Measurements from ENCODE around the gene MKI67. TPM values are rescaled to one million over a fixed set of nuclear protein-coding genes. Genes with fewer than 3 reads are reported as not detected.

Gene MKI67
- total and polyA plus RNA-seq, 2 of the 13 experiments (the other 11 are each of a cell fraction or from before 2014, with no cell fraction given): 6.7 to 22.9 TPM

DNA sequence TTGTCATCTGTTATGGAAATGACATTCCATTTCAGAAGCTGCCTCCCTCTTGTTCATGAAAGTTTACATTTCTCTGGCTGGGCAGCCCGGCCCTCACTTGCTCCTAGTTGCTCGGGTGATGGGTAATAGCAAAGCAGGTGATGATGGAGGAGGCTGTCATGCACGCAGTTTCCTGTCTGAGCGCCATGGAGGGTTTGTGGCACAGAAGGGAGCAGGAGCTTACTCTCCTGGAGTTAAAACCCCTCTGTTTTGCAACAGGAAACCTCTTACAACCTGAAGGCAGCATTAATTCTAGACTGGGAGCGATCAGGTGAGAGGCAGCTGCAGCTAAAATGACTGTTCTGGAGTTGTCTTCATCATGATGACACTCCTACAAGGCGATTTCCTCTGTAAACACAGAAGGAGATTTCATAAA lies 34.1 kb upstream of the MKI67 start:
- POLR2A ChIA-PET: no interaction called here
- no peak overlapping the region for H3K27ac ChIP-seq (ENCODE audit: extremely low read length, insufficient read depth, low read length)
- no peak overlapping the region for H3K4me2 ChIP-seq (ENCODE audit: low read depth, low read length)
- no peak overlapping the region for H3K4me3 ChIP-seq (replicated peaks in 1 of 3; ENCODE audit: insufficient read depth in 1 of 3, low read depth in 2 of 3, low read length in 3 of 3)
- H3K9ac ChIP-seq (ENCODE audit: insufficient read depth, low read depth, low read length): no peak overlapping the region
- H4K20me1 ChIP-seq (ENCODE audit: insufficient read depth, low read length): no peaks in the 10 kb centered on the region
- H2AFZ ChIP-seq (ENCODE audit: low read length): no peak overlapping the region
- TF ChIP-seq, protein P1, sequence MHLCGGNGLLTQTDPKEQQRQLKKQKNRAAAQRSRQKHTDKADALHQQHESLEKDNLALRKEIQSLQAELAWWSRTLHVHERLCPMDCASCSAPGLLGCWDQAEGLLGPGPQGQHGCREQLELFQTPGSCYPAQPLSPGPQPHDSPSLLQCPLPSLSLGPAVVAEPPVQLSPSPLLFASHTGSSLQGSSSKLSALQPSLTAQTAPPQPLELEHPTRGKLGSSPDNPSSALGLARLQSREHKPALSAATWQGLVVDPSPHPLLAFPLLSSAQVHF (CRISPR knock-in tag; IDR thresholded peaks at IDR 0.05): no peak
- TF ChIP-seq TBP (CRISPR knock-in tag; IDR thresholded peaks at IDR 0.05): no peak
- TF ChIP-seq ZSCAN30 (CRISPR knock-in tag; IDR thresholded peaks at IDR 0.05): no peak
- TF ChIP-seq ZNF660 (CRISPR knock-in tag; IDR thresholded peaks at IDR 0.05; ENCODE audit: borderline replicate concordance, low read depth): no peak
- TF ChIP-seq SRF (IDR thresholded peaks at IDR 0.05; ENCODE audit: low read depth, low read length): no peak
- TF ChIP-seq PLRG1 (conservative IDR thresholded peaks at IDR 0.05): no peak
- TF ChIP-seq HNF4G (IDR thresholded peaks at IDR 0.05; ENCODE audit: borderline replicate concordance, low read depth, low read length): no peak
- no peak for TF ChIP-seq HNF4G (CRISPR knock-in tag; IDR thresholded peaks at IDR 0.05; ENCODE audit: borderline replicate concordance, low read depth)
- no peak for TF ChIP-seq ZNF775 (CRISPR knock-in tag; IDR thresholded peaks at IDR 0.05; ENCODE audit: borderline replicate concordance)
- TF ChIP-seq, protein P2, sequence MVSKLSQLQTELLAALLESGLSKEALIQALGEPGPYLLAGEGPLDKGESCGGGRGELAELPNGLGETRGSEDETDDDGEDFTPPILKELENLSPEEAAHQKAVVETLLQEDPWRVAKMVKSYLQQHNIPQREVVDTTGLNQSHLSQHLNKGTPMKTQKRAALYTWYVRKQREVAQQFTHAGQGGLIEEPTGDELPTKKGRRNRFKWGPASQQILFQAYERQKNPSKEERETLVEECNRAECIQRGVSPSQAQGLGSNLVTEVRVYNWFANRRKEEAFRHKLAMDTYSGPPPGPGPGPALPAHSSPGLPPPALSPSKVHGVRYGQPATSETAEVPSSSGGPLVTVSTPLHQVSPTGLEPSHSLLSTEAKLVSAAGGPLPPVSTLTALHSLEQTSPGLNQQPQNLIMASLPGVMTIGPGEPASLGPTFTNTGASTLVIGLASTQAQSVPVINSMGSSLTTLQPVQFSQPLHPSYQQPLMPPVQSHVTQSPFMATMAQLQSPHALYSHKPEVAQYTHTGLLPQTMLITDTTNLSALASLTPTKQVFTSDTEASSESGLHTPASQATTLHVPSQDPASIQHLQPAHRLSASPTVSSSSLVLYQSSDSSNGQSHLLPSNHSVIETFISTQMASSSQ (IDR thresholded peaks at IDR 0.05; ENCODE audit: low read depth): no peak
- TF ChIP-seq, protein P2 (CRISPR knock-in tag; IDR thresholded peaks at IDR 0.05; ENCODE audit: borderline replicate concordance): no peak
- TF ChIP-seq NFIC (IDR thresholded peaks at IDR 0.05; ENCODE audit: low read length): no peak
- no peak for TF ChIP-seq TOE1 (CRISPR knock-in tag; IDR thresholded peaks at IDR 0.05)
- TF ChIP-seq, protein P3, sequence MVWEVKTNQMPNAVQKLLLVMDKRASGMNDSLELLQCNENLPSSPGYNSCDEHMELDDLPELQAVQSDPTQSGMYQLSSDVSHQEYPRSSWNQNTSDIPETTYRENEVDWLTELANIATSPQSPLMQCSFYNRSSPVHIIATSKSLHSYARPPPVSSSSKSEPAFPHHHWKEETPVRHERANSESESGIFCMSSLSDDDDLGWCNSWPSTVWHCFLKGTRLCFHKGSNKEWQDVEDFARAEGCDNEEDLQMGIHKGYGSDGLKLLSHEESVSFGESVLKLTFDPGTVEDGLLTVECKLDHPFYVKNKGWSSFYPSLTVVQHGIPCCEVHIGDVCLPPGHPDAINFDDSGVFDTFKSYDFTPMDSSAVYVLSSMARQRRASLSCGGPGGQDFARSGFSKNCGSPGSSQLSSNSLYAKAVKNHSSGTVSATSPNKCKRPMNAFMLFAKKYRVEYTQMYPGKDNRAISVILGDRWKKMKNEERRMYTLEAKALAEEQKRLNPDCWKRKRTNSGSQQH (CRISPR knock-in tag; IDR thresholded peaks at IDR 0.05; ENCODE audit: low read depth): no peak
- TF ChIP-seq STAG1 (CRISPR knock-in tag; IDR thresholded peaks at IDR 0.05): no peak
- TF ChIP-seq NFE2 (CRISPR knock-in tag; IDR thresholded peaks at IDR 0.05): no peak
- no peak for TF ChIP-seq MBD4 (IDR thresholded peaks at IDR 0.05; ENCODE audit: borderline replicate concordance, low read length)
- TF ChIP-seq NPAS2 (CRISPR knock-in tag; IDR thresholded peaks at IDR 0.05; ENCODE audit: borderline replicate concordance): no peak
- no peak for TF ChIP-seq ZFP37 (CRISPR knock-in tag; IDR thresholded peaks at IDR 0.05; ENCODE audit: borderline replicate concordance)
- TF ChIP-seq YEATS4 (CRISPR knock-in tag; IDR thresholded peaks at IDR 0.05; ENCODE audit: borderline replicate concordance): no peak
- CTCF ChIA-PET (ENCODE audit: low intra/inter-chr PET ratio, low total read pairs): no interaction called here
- no peak for FAIRE-seq
- H3K79me2 ChIP-seq (ENCODE audit: insufficient read depth, low read length): no peaks in the 10 kb centered on the region
- no peak for DNase-seq (ENCODE audit: low spot score)
- peaks cover 30% of the 10 kb centered on the region for H3K4me1 ChIP-seq (ENCODE audit: insufficient read depth, low read length)
- no TSS peak for BruUV-seq (replicated peaks)
- no peaks in the 10 kb centered on the region for H3K36me3 ChIP-seq (replicated peaks in 1 of 2; ENCODE audit: control insufficient read depth in 1 of 2, insufficient read depth in 2 of 2, low read length in 2 of 2)
- no peaks in the 10 kb centered on the region; a peak in 1 of 5 replicates for H3K27me3 ChIP-seq (ENCODE audit: control insufficient read depth in 1 of 2, insufficient read depth in 2 of 2, low read length in 2 of 2)
- H3K9me3 ChIP-seq (ENCODE audit: low read length): no peaks in the 10 kb centered on the region
- no peak for ATAC-seq
- in situ Hi-C loops (cut with HindIII; ENCODE audit: extremely low pct_ligation_motif_present, low pct_unique_long_range_greater_than_20kb) (no loop called here), intact Hi-C loops (cut with micrococcal nuclease; ENCODE audit: unreplicated experiment) (no loop called here)
- 64% methylated on average over 4 of the region's 6 CpGs for WGBS (ENCODE audit: low lambda C conversion rate)
